Measurements from ENCODE around the gene REPS2.

Gene REPS2

DNA sequence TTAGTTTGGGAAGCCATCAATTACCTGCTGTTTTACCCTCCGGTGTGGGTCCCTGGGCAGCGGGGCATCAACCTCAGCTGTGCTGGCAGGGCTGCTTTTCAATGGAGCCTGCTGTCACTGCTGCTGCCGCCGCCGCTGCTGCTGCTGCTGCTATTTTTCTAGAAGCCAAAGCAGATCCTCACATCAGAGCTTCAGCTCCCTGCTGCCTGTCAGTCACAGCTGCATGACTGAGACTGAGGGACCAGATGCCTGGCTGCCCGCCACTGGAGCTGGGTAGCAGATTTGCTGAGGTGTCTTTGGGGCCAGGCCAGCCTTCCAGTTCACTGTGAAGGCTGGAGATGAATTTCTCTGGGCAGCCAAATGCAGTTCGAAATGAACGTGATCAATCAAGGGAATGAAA is 228.2 kb downstream of the REPS2 start:
- TF ChIP-seq CTCF (IDR thresholded peaks at IDR 0.05; ENCODE audit: low read depth, low read length, missing control alignments), result no peak
- no peak for DNase-seq (ENCODE audit: low read depth)
- H3K4me3 ChIP-seq (ENCODE audit: low read depth, low read length), result no peak overlapping the region
- in situ Hi-C loops (cut with HindIII; ENCODE audit: low sequenced_read_pairs), result no loop called here

GRCh38 chrX:17182317-17182716 is 235.9 kb downstream of the REPS2 start:
- H3K4me3 ChIP-seq (ENCODE audit: low read depth, low read length), result no peak overlapping the region
- in situ Hi-C loops (cut with HindIII; ENCODE audit: low sequenced_read_pairs), result no loop called here
- DNase-seq (ENCODE audit: low read depth), result no peak
- no peak for TF ChIP-seq CTCF (IDR thresholded peaks at IDR 0.05; ENCODE audit: low read depth, low read length, missing control alignments)

DNA sequence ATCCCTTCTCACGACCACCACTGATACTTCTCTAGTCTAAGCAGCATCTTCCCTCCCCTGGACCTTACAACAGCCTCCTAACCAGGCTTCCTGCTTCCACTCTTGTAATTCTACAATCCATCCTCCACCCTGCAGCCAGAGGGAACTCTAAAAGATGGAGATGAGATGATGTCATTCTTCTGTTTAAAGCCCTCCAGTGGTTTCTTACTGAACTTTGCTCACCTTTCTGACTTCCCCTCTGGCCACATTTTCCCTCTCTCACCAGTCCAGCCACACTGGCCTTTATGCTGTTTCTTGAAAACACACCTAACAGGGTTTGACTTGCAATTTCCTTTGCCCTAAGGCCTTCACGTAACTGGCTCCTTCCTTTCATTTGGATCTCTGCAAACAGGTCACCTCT is 237.1 kb downstream of the REPS2 start:
- H3K4me3 ChIP-seq (ENCODE audit: low read depth, low read length), result no peak overlapping the region
- in situ Hi-C loops (cut with HindIII; ENCODE audit: low sequenced_read_pairs), result no loop called here
- no peak for TF ChIP-seq CTCF (IDR thresholded peaks at IDR 0.05; ENCODE audit: low read depth, low read length, missing control alignments)
- no peak for DNase-seq (ENCODE audit: low read depth)

DNA sequence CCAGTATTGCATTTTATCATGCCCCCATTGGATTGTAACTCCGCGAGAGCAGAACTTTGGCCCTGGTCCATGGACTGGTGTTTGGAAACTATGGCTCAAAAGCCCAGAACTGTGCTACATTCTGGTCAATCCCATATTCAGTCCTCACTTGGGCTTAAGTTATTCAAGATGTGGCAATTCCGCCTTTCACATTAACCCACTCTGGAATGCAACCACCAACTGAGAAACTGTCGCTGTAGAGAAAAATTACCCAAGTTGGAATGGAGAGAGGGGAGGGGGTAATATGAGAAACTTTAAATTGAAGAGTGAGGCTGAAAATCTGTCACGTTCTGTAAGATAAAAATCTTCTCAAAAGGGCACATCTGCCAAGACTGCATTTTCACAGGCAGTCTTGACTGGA is 239.0 kb downstream of the REPS2 start:
- peak; percentile 37 for DNase-seq (ENCODE audit: low read depth)

DNA sequence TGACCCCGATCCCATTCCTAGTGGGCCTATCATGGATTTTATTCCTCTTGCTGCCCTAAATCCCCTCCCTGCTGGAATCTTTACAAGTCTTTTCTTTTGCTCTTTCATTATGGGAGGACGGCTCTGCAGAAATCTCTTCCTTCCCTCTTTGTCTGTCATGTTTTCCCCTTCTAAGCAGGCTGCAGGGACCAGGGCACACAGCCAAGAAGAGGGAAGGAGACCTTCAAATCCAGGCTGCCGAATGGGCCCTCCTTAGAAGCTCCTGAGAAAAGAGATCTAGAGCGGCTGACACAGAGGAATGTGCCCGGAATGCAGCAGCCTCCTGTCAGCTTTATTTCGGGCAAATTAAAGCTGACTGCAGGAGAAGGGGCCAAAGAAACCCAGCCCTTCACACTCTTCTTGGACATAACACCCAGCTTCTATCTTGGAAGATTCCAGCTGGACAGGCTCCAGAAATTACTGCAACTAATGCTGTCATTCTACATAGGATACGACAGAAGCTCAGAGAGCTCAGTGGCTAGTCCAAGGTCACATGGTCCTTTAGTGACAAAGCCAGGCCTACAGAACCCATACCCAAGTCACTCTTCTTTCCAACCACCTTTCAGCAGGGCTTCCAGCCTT is 240.8 kb downstream of the REPS2 start:
- no peak overlapping the region for H3K4me3 ChIP-seq (ENCODE audit: low read depth, low read length)
- TF ChIP-seq CTCF (IDR thresholded peaks at IDR 0.05; ENCODE audit: low read depth, low read length, missing control alignments), result no peak
- in situ Hi-C loops (cut with HindIII; ENCODE audit: low sequenced_read_pairs), result no loop called here
- DNase-seq (ENCODE audit: low read depth), result no peak

More for the DNA sequence above, 239.0 kb downstream of the REPS2 start:
- TF ChIP-seq CTCF (IDR thresholded peaks at IDR 0.05; ENCODE audit: low read depth, low read length, missing control alignments), result no peak
- in situ Hi-C loops (cut with HindIII; ENCODE audit: low sequenced_read_pairs), result no loop called here
- H3K4me3 ChIP-seq (ENCODE audit: low read depth, low read length), result no peak overlapping the region

GRCh38 chrX:17192106-17192505 is 245.6 kb downstream of the REPS2 start:
- DNase-seq (ENCODE audit: low read depth), result peak; percentile 19
- no peak overlapping the region for H3K4me3 ChIP-seq (ENCODE audit: low read depth, low read length)
- no peak for TF ChIP-seq CTCF (IDR thresholded peaks at IDR 0.05; ENCODE audit: low read depth, low read length, missing control alignments)
- in situ Hi-C loops (cut with HindIII; ENCODE audit: low sequenced_read_pairs), result no loop called here

Data from astrocyte of the cerebellum (primary cell).